Measurements from ENCODE around the gene CLRN2.
"Not testable (repeated sequence)": the region's sequence is repeated elsewhere in the genome, so short reads cannot be mapped to it uniquely, and the experiment has no call there.

DNA sequence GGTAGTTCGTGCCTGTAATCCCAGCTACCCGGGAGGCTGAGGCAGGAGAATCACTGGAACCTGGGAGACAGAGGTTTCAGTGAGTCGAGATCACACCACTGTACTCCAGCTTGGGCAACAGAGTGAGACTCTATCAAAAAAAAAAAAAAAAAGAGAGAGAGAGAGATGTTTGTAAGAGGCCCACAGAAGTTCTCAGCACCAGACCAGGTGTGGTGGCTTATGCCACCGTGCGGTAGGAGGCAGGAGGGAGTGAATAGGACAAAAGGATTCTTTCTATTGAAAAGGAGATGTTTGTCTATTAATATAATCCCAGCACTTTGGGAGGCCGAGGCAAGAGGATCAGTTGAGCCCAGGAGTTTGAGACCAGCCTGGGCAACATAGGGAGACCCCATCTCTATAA is 22.1 kb downstream of the CLRN2 start:
- TF ChIP-seq, protein P1, sequence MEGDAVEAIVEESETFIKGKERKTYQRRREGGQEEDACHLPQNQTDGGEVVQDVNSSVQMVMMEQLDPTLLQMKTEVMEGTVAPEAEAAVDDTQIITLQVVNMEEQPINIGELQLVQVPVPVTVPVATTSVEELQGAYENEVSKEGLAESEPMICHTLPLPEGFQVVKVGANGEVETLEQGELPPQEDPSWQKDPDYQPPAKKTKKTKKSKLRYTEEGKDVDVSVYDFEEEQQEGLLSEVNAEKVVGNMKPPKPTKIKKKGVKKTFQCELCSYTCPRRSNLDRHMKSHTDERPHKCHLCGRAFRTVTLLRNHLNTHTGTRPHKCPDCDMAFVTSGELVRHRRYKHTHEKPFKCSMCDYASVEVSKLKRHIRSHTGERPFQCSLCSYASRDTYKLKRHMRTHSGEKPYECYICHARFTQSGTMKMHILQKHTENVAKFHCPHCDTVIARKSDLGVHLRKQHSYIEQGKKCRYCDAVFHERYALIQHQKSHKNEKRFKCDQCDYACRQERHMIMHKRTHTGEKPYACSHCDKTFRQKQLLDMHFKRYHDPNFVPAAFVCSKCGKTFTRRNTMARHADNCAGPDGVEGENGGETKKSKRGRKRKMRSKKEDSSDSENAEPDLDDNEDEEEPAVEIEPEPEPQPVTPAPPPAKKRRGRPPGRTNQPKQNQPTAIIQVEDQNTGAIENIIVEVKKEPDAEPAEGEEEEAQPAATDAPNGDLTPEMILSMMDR (IDR thresholded peaks at IDR 0.05): not testable (repeated sequence)
- TF ChIP-seq USF2, PRRX2, ZNF423 (CRISPR knock-in tag; IDR thresholded peaks at IDR 0.05): not testable (repeated sequence)
- TF ChIP-seq, protein P2, sequence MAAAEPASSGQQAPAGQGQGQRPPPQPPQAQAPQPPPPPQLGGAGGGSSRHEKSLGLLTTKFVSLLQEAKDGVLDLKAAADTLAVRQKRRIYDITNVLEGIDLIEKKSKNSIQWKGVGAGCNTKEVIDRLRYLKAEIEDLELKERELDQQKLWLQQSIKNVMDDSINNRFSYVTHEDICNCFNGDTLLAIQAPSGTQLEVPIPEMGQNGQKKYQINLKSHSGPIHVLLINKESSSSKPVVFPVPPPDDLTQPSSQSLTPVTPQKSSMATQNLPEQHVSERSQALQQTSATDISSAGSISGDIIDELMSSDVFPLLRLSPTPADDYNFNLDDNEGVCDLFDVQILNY (CRISPR knock-in tag; IDR thresholded peaks at IDR 0.05): not testable (repeated sequence)
